NCI-H345 treated with DMSO at 0.1 percent for 48 hours (cell line): Measurements from ENCODE around the gene PDLIM3.

Experiments used
- DNase-seq: peaks from one replicate; lab custom pipeline; 2025; ENCODE audit not compliant: unreplicated experiment; lab: John Stamatoyannopoulos, UW

The PDLIM3 gene

GRCh38 chr4:185472103-185472542 lies 63.2 kb downstream of the PDLIM3 start:
- DNase-seq = no peak

DNA sequence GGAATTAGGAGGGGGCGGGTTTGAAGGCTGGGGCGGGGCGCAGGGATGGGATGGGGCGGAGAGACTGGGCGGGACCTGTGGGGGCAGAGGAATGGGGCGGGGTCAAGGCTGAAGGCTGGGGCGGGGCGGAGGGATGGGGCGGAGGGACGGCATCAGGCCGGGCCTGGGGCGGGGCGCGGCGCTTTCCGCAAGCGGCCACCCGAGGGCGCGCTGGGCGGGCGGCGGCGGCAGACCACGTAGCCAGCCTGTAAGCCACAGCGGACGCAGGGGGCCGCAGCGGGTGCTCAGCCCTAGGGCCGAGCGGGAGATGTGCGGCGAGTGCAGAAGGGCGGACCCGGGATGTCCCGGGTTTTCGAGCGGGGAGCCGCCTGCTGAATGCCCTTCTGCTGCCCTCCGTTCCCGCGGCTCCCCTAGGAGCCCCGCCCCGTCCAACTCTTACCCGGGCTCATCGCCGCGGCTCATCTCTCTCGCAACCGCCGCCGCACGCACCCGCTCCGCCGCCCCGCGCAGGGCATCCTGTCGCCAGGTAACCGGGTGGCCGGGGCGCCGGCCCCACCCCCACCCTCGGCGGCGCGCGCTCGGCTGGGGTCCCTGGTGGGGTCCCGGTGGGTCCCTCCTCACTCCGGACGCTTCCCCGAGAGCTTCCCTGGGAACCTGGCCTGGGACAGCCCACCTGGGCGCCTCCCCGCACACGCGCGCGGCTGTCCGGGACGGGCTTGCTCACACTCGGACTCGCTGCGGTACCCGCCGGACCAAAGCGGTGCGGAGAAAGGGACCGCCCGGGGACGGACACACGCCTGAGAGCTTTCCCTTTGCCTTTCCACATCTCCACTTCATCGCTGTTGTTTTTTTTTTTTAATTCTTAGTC lies 63.8 kb downstream of the PDLIM3 start, which contains the start of gene CCDC110:
Gene CCDC110 (minus strand): TSS at position 499 of the 868 bp plus-strand sequence. CDS start 50 bp downstream, at position 449.
- peak; percentile 53 for DNase-seq

GRCh38 chr4:185470501-185471195 lies 64.7 kb downstream of the PDLIM3 start:
- DNase-seq = no peak

GRCh38 chr4:185469580-185470154 lies 65.6 kb downstream of the PDLIM3 start:
- no peak for DNase-seq

GRCh38 chr4:185468999-185469398 lies 66.3 kb downstream of the PDLIM3 start:
- no peak for DNase-seq

- no peak for DNase-seq
Observed at GRCh38 chr4:185467991-185468390, 67.3 kb downstream of the PDLIM3 start.

DNA sequence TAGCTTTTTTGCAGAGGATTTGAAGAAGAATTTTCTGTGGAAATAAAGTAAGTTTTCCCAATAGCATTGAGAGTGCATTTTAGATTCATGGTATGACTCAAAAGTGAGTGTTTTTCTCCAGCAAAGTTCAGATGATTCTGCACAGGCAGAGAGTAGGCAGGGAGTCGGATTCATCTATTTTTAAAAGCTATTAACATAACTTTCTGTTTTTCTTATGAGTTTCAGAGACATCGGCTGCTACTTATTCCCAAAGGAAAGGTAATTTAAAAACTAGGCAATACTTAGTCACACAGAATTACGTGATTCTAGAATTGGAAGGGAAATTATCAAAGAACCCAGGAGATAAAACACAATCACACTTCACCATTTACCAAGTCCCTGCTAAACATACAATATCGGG lies 68.2 kb downstream of the PDLIM3 start:
- no peak for DNase-seq

- no peak for DNase-seq
Observed at GRCh38 chr4:185465707-185466106, 69.6 kb downstream of the PDLIM3 start.

- DNase-seq = no peak
Observed at GRCh38 chr4:185464887-185465286, 70.4 kb downstream of the PDLIM3 start.

GRCh38 chr4:185464183-185464582 lies 71.1 kb downstream of the PDLIM3 start:
- DNase-seq = no peak

DNA sequence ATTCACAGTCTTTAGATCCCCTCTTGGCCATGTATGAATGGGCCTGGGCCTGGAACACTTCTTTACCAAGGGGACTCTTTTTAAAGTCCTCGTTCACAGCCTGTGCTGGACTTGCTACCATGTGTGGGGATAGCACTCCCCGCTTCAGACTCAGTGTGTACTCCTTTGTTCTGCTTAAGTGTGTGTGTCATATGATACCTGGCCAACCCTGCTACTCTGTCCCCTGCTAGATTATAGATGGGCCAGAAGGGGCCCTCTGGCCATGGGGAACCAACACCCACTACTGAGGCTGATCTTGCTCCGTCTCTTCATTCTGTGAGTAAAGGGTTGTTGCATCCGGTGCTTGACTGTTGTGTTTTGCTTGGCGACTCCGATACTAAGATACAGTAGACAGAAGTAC lies 71.8 kb downstream of the PDLIM3 start:
- DNase-seq = no peak

DNA sequence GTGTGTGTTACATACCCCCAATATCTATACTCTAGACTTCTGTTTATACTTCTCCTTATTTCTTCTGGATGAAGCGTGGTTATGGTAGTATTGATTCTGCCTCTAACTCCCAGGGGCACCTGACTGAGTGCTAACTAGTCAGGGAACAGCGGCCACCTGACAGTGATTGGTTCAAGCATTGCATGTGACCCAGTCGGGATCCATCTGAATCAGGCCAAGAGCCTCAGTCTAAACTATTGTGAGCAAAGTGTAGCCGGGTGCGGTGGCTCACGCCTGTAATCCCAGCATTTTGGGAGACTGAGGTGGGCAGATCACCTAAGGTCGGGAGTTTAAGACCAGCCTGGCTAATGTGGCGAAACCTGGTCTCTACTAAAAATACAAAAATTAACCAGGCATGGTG lies 73.7 kb downstream of the PDLIM3 start:
- DNase-seq = no peak

GRCh38 chr4:185457136-185457535 lies 78.2 kb downstream of the PDLIM3 start:
- no peak for DNase-seq

DNA sequence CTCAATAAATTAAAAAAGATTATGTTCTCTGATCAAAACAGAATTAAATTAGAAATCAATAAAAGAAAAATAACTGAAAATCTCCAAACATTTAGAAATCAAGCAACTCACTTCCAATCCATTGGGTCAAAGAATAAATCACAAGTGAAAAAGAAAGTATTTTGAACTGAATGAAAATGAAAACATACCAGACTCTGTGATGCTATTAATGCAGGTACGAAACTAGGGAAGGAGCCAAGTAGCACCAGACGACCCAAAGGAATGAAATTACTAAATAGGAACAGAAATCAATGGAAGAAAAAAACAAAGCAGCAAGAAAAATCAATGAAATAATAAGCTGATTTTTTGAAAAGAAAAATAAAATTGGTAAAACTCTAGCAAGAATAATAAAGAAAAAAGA lies 79.2 kb downstream of the PDLIM3 start:
- DNase-seq = no peak
